B cell (primary cell): ENCODE results near the gene SALL3.

Experiments
- CTCF ChIP-seq: fragments of 200-600 bp; IDR thresholded peaks from one replicate; pipeline ENCODE4 v1.8.0; 2022; ENCODE audit warnings: antibody characterized with exemption, mild to moderate bottlenecking
- EZH2 ChIP-seq: IDR thresholded peaks from 2 replicates; pipeline ENCODE4 v1.6.1; 2012; ENCODE audit warnings: borderline replicate concordance, low read depth, mild to moderate bottlenecking, moderate library complexity, low read length; ENCODE audit not compliant: insufficient read depth, poor library complexity, severe bottlenecking

GRCh38 chr18:78962098-78962497 is 17.5 kb upstream of the SALL3 start:
- no peak for TF ChIP-seq CTCF
- TF ChIP-seq EZH2, result no peak
